DOHH2 (cell line): ENCODE data around the gene FGF1.

Source experiments
- H3F3A ChIP-seq: fragments of 200-600 bp; sonication (generic), shearing (Covaris generic); 2 replicates; pipeline ENCODE4 v1.6.0; 2016; ENCODE audit warnings: antibody characterized with exemption, mild to moderate bottlenecking; ENCODE audit not compliant: control insufficient read depth, insufficient read depth
- H3K27ac ChIP-seq: fragments of 200-600 bp; sonication (generic); 2 replicates; pipeline ENCODE4 v1.5.1; 2014; ENCODE audit warnings: low read depth, mild to moderate bottlenecking, low read length, moderate library complexity
- H3K27me3 ChIP-seq: fragments of 200-600 bp; sonication (generic); 2 replicates; pipeline ENCODE4 v1.6.1; 2014; ENCODE audit warnings: mild to moderate bottlenecking, low read length, mixed read lengths; ENCODE audit not compliant: control insufficient read depth
- H3K36me3 ChIP-seq: fragments of 200-600 bp; sonication (generic); 2 replicates; pipeline ENCODE4 v1.6.1; 2014; ENCODE audit warnings: mild to moderate bottlenecking, low read length, moderate library complexity, mixed read lengths; ENCODE audit not compliant: control insufficient read depth
- H3K4me1 ChIP-seq: fragments of 200-600 bp; sonication (generic); 2 replicates; pipeline ENCODE4 v1.6.1; 2014; ENCODE audit warnings: mild to moderate bottlenecking, low read length, mixed read lengths; ENCODE audit not compliant: control insufficient read depth
- H3K4me2 ChIP-seq: fragments of 200-600 bp; sonication (generic); 2 replicates; pipeline ENCODE4 v1.6.0; 2014; ENCODE audit warnings: mild to moderate bottlenecking, low read length, moderate library complexity
- H3K4me3 ChIP-seq: fragments of 200-600 bp; sonication (generic); 2 replicates; pipeline ENCODE4 v1.5.1; 2014; ENCODE audit warnings: mild to moderate bottlenecking, low read length, mixed read lengths
- H3K79me2 ChIP-seq: fragments of 200-600 bp; sonication (generic); 2 replicates; pipeline ENCODE4 v1.6.1; 2014; ENCODE audit warnings: mild to moderate bottlenecking, low read length, mixed read lengths; ENCODE audit not compliant: control insufficient read depth
- H3K9me2 ChIP-seq: fragments of 200-600 bp; sonication (generic); replicated peaks from 2 replicates; pipeline ENCODE4 v1.6.1; 2014; ENCODE audit warnings: mild to moderate bottlenecking, low read length, mixed read lengths; ENCODE audit not compliant: control insufficient read depth
- H3K9me3 ChIP-seq: fragments of 200-600 bp; sonication (generic); 2 replicates; pipeline ENCODE4 v1.6.1; 2014; ENCODE audit warnings: antibody characterized with exemption, low read length, mixed read lengths; ENCODE audit not compliant: control insufficient read depth, insufficient read depth
- H4K20me1 ChIP-seq: fragments of 200-600 bp; sonication (generic); 2 replicates; pipeline ENCODE4 v1.6.0; 2014; ENCODE audit warnings: low read depth, mild to moderate bottlenecking, antibody characterized with exemption, low read length, moderate library complexity; ENCODE audit not compliant: control insufficient read depth, insufficient read depth
- CTCF ChIP-seq: fragments of 200-600 bp; sonication (generic); IDR thresholded peaks from one replicate; pipeline ENCODE4 v1.5.1; 2014; ENCODE audit warnings: antibody characterized with exemption, mild to moderate bottlenecking, low read depth, low read length; ENCODE audit not compliant: poor library complexity, severe bottlenecking
- EZH2phosphoT487 ChIP-seq: fragments of 200-600 bp; sonication (generic); IDR thresholded peaks from 2 replicates; pipeline ENCODE4 v1.6.1; 2017; ENCODE audit warnings: borderline replicate concordance, mild to moderate bottlenecking, antibody characterized with exemption, low read length, moderate library complexity, mixed read lengths

The FGF1 gene

GRCh38 chr5:142663246-142663645 lies 22.6 kb downstream of the FGF1 start:
- no peak overlapping the region for H3K27ac ChIP-seq
- H3K4me3 ChIP-seq = no peak overlapping the region
- H3K9me3 ChIP-seq = no peaks in the 10 kb centered on the region
- no peaks in the 10 kb centered on the region for H3K36me3 ChIP-seq
- no peaks in the 10 kb centered on the region for H3K4me1 ChIP-seq
- TF ChIP-seq CTCF (no peak), EZH2phosphoT487 (no peak)
- H3K4me2 ChIP-seq = no peak overlapping the region
- no peaks in the 10 kb centered on the region for H3K27me3 ChIP-seq
- no peaks in the 10 kb centered on the region for H3K79me2 ChIP-seq
- no peaks in the 10 kb centered on the region for H3K9me2 ChIP-seq
- H4K20me1 ChIP-seq = no peaks in the 10 kb centered on the region
- no peaks in the 10 kb centered on the region for H3F3A ChIP-seq

- TF ChIP-seq EZH2phosphoT487 = no peak
- TF ChIP-seq CTCF = no peak
- H3K36me3 ChIP-seq = no peaks in the 10 kb centered on the region
Measured at GRCh38 chr5:142661957-142662356, 23.9 kb downstream of the FGF1 start.

GRCh38 chr5:142661143-142661542 lies 24.7 kb downstream of the FGF1 start:
- no peaks in the 10 kb centered on the region for H4K20me1 ChIP-seq
- no peak overlapping the region for H3K27ac ChIP-seq
- no peak overlapping the region for H3K4me2 ChIP-seq
- H3K9me3 ChIP-seq = no peaks in the 10 kb centered on the region
- no peaks in the 10 kb centered on the region for H3K79me2 ChIP-seq
- H3F3A ChIP-seq = no peaks in the 10 kb centered on the region
- no peaks in the 10 kb centered on the region for H3K9me2 ChIP-seq
- H3K4me1 ChIP-seq = no peaks in the 10 kb centered on the region
- H3K4me3 ChIP-seq = no peak overlapping the region
- TF ChIP-seq EZH2phosphoT487 (no peak), CTCF (no peak)
- no peaks in the 10 kb centered on the region for H3K36me3 ChIP-seq
- H3K27me3 ChIP-seq = peaks cover 4% of the 10 kb centered on the region; the same call in 1 of the 2 replicates

More at GRCh38 chr5:142661957-142662356, 23.9 kb downstream of the FGF1 start:
- Histone ChIP-seq H4K20me1 (no peaks in the 10 kb centered on the region), H3K4me3 (no peak overlapping the region), H3K27ac (no peak overlapping the region), H3F3A (no peaks in the 10 kb centered on the region), H3K27me3 (no peaks in the 10 kb centered on the region), H3K4me1 (no peaks in the 10 kb centered on the region), H3K4me2 (no peak overlapping the region), H3K9me2 (no peaks in the 10 kb centered on the region), H3K9me3 (no peaks in the 10 kb centered on the region), H3K79me2 (no peaks in the 10 kb centered on the region)
